ENCODE measurements around the gene MAST4. TPM values are rescaled to one million over a fixed set of nuclear protein-coding genes. Genes with fewer than 3 reads are reported as not detected.
A peak's percentile ranks its signal among the peaks of the same experiment; 100 is the strongest.

MAST4 gene
- total and polyA plus RNA-seq, 4 donors = 17.1 to 34.6 (median 21.0) TPM

GRCh38 chr5:66561256-66561990, 34.8 kb upstream of the MAST4 start:
- H3K36me3 ChIP-seq (ENCODE audit: control insufficient read depth, insufficient read depth, low read length) = no peaks in the 10 kb centered on the region
- no peak overlapping the region for H3K4me3 ChIP-seq (ENCODE audit: low read depth, low read length)
- H3K9me3 ChIP-seq (ENCODE audit: control insufficient read depth, insufficient read depth, low read length) = no peaks in the 10 kb centered on the region
- no peak overlapping the region for H3K27ac ChIP-seq (ENCODE audit: low read depth, low read length)
- H3K4me1 ChIP-seq (ENCODE audit: control insufficient read depth, insufficient read depth, low read length) = no peaks in the 10 kb centered on the region
- H3K27me3 ChIP-seq (ENCODE audit: control insufficient read depth, insufficient read depth, low read length) = no peaks in the 10 kb centered on the region
- 84% methylated on average over 5 of the region's 6 CpGs for WGBS (ENCODE audit: insufficient coverage)
- DNase-seq (ENCODE audit: low read depth in 4 of 6, low spot score in 6 of 6) = no peak

- H3K27ac ChIP-seq (ENCODE audit: low read depth, low read length) = no peak overlapping the region
- H3K9me3 ChIP-seq (ENCODE audit: control insufficient read depth, insufficient read depth, low read length) = no peaks in the 10 kb centered on the region
- DNase-seq (ENCODE audit: low read depth in 4 of 6, low spot score in 6 of 6) = no peak
- no peaks in the 10 kb centered on the region for H3K36me3 ChIP-seq (ENCODE audit: control insufficient read depth, insufficient read depth, low read length)
- H3K4me3 ChIP-seq (ENCODE audit: low read depth, low read length) = no peak overlapping the region
- H3K4me1 ChIP-seq (ENCODE audit: control insufficient read depth, insufficient read depth, low read length) = no peaks in the 10 kb centered on the region
- no peaks in the 10 kb centered on the region for H3K27me3 ChIP-seq (ENCODE audit: control insufficient read depth, insufficient read depth, low read length)
- no CpG with 5 or more reads among the region's 2 CpGs for WGBS (ENCODE audit: insufficient coverage)
Observed at GRCh38 chr5:66565878-66566277, 30.3 kb upstream of the MAST4 start.

DNA sequence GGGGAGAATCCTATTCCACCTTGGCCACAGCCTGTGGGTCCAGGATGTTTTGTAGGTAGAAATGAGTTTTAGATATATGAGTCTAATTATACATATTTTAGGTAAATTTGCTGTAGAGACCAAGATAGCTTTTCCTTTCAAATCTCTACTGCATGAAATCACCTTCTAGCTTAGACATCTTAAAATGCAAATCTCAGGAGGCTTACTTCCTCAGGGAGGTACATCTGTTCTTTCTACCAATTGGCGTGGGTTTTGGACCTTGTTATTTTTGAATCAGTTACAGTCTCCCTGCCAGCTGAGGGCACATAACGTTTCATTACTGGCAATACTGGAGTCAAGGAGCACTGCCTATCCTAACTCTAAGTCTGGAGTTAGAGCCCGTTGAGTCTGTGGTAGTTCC, 28.7 kb upstream of the MAST4 start:
- WGBS (ENCODE audit: insufficient coverage) = no CpG with 5 or more reads among the region's 3 CpGs
- Histone ChIP-seq H3K27ac (ENCODE audit: low read depth, low read length) (no peak overlapping the region), H3K36me3 (ENCODE audit: control insufficient read depth, insufficient read depth, low read length) (no peaks in the 10 kb centered on the region), H3K9me3 (ENCODE audit: control insufficient read depth, insufficient read depth, low read length) (no peaks in the 10 kb centered on the region), H3K27me3 (ENCODE audit: control insufficient read depth, insufficient read depth, low read length) (no peaks in the 10 kb centered on the region), H3K4me3 (ENCODE audit: low read depth, low read length) (no peak overlapping the region), H3K4me1 (ENCODE audit: control insufficient read depth, insufficient read depth, low read length) (no peaks in the 10 kb centered on the region)
- no peak for DNase-seq (ENCODE audit: low read depth in 4 of 6, low spot score in 6 of 6)

DNA sequence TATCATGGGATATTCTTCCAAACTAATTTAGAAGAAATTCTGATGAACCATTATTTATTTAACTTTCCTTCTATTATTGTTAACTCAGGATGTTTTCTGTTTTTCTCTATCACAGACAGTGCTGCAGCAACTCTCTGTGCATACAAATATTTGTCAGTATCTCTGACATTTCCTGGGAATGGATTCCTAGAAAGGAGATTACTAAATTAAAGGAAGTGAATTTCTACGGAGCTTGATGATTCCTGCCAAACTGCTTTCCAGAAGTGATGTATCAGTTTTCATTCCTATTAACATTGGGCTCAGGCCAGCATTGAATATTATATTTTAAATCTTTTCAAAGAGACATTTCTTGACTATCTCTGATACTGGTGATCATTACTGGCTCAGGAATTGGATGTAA, 26.0 kb upstream of the MAST4 start:
- Histone ChIP-seq H3K27me3 (ENCODE audit: control insufficient read depth, insufficient read depth, low read length) (no peaks in the 10 kb centered on the region), H3K4me1 (ENCODE audit: control insufficient read depth, insufficient read depth, low read length) (no peaks in the 10 kb centered on the region), H3K9me3 (ENCODE audit: control insufficient read depth, insufficient read depth, low read length) (no peaks in the 10 kb centered on the region), H3K36me3 (ENCODE audit: control insufficient read depth, insufficient read depth, low read length) (no peaks in the 10 kb centered on the region), H3K27ac (ENCODE audit: low read depth, low read length) (no peak overlapping the region), H3K4me3 (ENCODE audit: low read depth, low read length) (no peak overlapping the region)
- no CpG with 5 or more reads among the region's 1 CpG for WGBS (ENCODE audit: insufficient coverage)
- peak in 2 of 6 donors; percentile 5 to 9 for DNase-seq (ENCODE audit: low read depth in 4 of 6, low spot score in 6 of 6)

GRCh38 chr5:66573733-66574132, 22.5 kb upstream of the MAST4 start:
- Histone ChIP-seq H3K4me1 (ENCODE audit: control insufficient read depth, insufficient read depth, low read length) (no peaks in the 10 kb centered on the region), H3K4me3 (ENCODE audit: low read depth, low read length) (no peak overlapping the region), H3K36me3 (ENCODE audit: control insufficient read depth, insufficient read depth, low read length) (no peaks in the 10 kb centered on the region), H3K27me3 (ENCODE audit: control insufficient read depth, insufficient read depth, low read length) (no peaks in the 10 kb centered on the region), H3K27ac (ENCODE audit: low read depth, low read length) (no peak overlapping the region), H3K9me3 (ENCODE audit: control insufficient read depth, insufficient read depth, low read length) (no peaks in the 10 kb centered on the region)
- no CpG with 5 or more reads among the region's 2 CpGs for WGBS (ENCODE audit: insufficient coverage)
- DNase-seq (ENCODE audit: low read depth in 4 of 6, low spot score in 6 of 6) = no peak

DNA sequence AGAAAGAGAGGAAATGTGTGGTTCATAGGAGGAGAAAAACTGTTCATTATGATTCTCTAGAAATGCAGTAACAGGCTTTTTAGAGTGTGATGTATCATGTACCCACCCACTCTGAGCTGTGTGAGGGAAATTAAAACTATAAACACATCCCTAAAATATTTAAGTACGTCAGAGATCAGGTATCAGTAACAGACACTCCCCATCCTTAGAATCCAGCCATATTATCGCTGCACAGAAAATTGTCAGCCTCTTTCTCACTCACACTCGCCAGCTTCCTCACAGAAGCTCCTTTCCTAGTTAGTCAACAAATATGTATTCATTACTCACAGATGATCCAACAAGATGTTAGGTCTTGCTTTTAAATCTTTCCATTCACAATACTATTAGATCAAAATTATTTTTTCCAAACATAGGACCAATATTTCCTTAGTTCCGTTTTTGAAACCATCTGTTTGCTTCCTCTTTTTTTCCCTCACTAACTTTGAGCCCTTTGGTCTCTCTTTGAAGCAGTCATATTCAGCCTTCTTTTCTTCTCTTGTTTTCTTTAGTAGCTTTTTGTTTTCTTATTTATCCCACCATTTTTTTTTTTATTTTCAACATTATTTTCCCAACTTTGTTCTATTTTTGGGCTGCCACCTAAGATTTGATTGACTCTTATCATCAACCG, 13.6 kb upstream of the MAST4 start:
- Histone ChIP-seq H3K27me3 (ENCODE audit: control insufficient read depth, insufficient read depth, low read length) (no peaks in the 10 kb centered on the region), H3K9me3 (ENCODE audit: control insufficient read depth, insufficient read depth, low read length) (no peaks in the 10 kb centered on the region), H3K27ac (ENCODE audit: low read depth, low read length) (no peak overlapping the region), H3K4me3 (ENCODE audit: low read depth, low read length) (no peak overlapping the region), H3K36me3 (ENCODE audit: control insufficient read depth, insufficient read depth, low read length) (no peaks in the 10 kb centered on the region), H3K4me1 (ENCODE audit: control insufficient read depth, insufficient read depth, low read length) (no peaks in the 10 kb centered on the region)
- DNase-seq (ENCODE audit: low read depth in 4 of 6, low spot score in 6 of 6) = no peak
- WGBS (ENCODE audit: insufficient coverage) = 74% methylated on average over 3 of the region's 5 CpGs

DNA sequence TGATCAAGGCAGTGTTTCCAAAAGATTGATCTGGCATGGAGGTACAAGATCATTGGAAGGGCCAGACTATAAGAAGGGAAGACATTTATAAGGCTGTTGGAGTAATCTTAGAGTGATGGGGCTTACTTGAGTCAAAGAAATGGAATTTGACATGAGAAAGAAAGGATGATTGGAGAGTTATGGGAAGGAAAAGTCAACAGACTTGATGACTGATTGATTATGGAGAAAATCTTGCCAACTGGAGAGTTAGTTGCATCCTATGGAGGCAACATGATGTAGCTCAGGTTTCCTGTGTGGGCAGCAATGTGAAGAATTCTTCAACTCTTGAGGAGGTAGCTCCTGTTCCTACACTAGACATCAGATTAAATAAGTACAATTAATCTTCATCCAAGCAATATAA, 10.9 kb upstream of the MAST4 start:
- Histone ChIP-seq H3K9me3 (ENCODE audit: control insufficient read depth, insufficient read depth, low read length) (no peaks in the 10 kb centered on the region), H3K27ac (ENCODE audit: low read depth, low read length) (no peak overlapping the region), H3K27me3 (ENCODE audit: control insufficient read depth, insufficient read depth, low read length) (no peaks in the 10 kb centered on the region), H3K36me3 (ENCODE audit: control insufficient read depth, insufficient read depth, low read length) (no peaks in the 10 kb centered on the region), H3K4me1 (ENCODE audit: control insufficient read depth, insufficient read depth, low read length) (no peaks in the 10 kb centered on the region), H3K4me3 (ENCODE audit: low read depth, low read length) (no peak overlapping the region)
- no peak for DNase-seq (ENCODE audit: low read depth in 4 of 6, low spot score in 6 of 6)

- Histone ChIP-seq H3K36me3 (ENCODE audit: control insufficient read depth, insufficient read depth, low read length) (no peaks in the 10 kb centered on the region), H3K27me3 (ENCODE audit: control insufficient read depth, insufficient read depth, low read length) (no peaks in the 10 kb centered on the region), H3K27ac (ENCODE audit: low read depth, low read length) (no peak overlapping the region), H3K9me3 (ENCODE audit: control insufficient read depth, insufficient read depth, low read length) (no peaks in the 10 kb centered on the region), H3K4me1 (ENCODE audit: control insufficient read depth, insufficient read depth, low read length) (no peaks in the 10 kb centered on the region), H3K4me3 (ENCODE audit: low read depth, low read length) (no peak overlapping the region)
- DNase-seq (ENCODE audit: low read depth in 4 of 6, low spot score in 6 of 6) = peak in 1 of 6 donors; percentile 49
- 73% methylated on average over 3 of the region's 4 CpGs for WGBS (ENCODE audit: insufficient coverage)
Observed at GRCh38 chr5:66587771-66588170, 8.4 kb upstream of the MAST4 start.

DNA sequence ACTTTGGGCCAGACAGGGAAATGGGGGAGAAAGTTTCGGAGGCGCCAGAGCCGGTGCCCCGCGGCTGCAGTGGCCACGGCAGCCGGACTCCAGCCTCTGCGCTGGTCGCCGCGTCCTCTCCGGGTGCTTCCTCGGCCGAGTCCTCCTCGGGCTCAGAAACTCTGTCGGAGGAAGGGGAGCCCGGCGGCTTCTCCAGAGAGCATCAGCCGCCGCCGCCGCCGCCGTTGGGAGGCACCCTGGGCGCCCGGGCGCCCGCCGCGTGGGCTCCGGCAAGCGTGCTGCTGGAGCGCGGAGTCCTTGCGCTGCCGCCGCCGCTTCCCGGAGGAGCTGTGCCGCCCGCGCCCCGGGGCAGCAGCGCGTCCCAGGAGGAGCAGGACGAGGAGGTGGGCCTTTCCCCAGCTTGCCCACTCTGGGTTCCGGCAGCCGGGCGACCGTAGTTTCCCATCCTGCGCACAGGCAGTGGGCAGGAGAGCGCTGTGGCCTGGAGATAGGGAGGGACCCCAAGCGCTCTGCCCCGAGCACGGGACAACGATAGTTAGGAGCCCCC, 516 bp downstream of the MAST4 start:
- H3K9me3 ChIP-seq (ENCODE audit: control insufficient read depth, insufficient read depth, low read length) = no peaks in the 10 kb centered on the region
- no peak overlapping the region for H3K27ac ChIP-seq (ENCODE audit: low read depth, low read length)

More for the DNA sequence above, 516 bp downstream of the MAST4 start:
- DNase-seq (ENCODE audit: low read depth in 4 of 6, low spot score in 6 of 6) = peak in 3 of 6 donors; percentile 15 to 66 (median 46)
- Histone ChIP-seq H3K4me1 (ENCODE audit: control insufficient read depth, insufficient read depth, low read length) (peaks cover 8% of the 10 kb centered on the region), H3K36me3 (ENCODE audit: control insufficient read depth, insufficient read depth, low read length) (no peaks in the 10 kb centered on the region), H3K27me3 (ENCODE audit: control insufficient read depth, insufficient read depth, low read length) (peaks cover 30% of the 10 kb centered on the region), H3K4me3 (ENCODE audit: low read depth, low read length) (peak overlapping the region; percentile 53)
- WGBS (ENCODE audit: insufficient coverage) = under 1% methylated on average over 56 of the region's 56 CpGs
